ENCODE data around the gene CHTOP.

DNA sequence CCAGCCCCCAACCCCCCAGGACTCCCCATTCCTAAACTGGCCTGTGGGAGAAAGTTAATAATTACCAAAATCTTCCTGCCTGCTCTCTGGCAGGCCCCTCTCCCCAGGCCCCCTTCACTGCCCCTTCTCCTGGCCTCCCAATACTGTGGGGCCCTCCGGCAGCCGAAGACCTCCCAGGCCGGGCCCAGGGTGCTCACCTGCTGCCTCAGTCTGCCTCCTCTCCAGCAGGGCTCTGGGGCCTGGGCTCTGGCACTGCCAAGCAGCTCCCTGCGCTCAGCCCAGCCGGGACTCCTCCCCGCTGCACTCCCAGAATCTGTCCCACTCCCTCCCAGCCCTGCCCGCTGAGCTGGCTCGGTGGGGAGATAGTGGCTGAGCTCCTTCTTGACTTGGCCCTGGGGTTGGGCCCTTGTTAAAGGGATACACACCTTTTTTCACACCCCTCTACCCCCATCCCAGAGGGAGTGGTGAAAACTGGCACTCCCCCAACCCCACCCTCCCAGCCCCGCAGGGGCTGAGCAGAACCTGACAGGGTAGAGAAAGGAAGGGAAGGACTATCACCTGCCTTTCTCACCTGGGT is 21.0 kb upstream of the CHTOP start, which contains the start of gene S100A16:
- TF ChIP-seq CTCF (IDR thresholded peaks at IDR 0.05) (no peak), POLR2AphosphoS5 (IDR thresholded peaks at IDR 0.05) (peak; percentile 64 to 87)

Data from upper lobe of left lung (tissue), 4 donors.